LNCAP (cell line): ENCODE measurements around the gene CASZ1.
A peak's percentile ranks its signal among the peaks of the same experiment; 100 is the strongest.

Source experiments
- TF ChIP-seq, protein P1 (sequence below): fragments of 450-650 bp; IDR thresholded peaks from 2 replicates; pipeline ENCODE4 v1.5.1; 2017; ENCODE audit warnings: mild to moderate bottlenecking

The CASZ1 gene

GRCh38 chr1:10696977-10697376 is 99.5 kb downstream of the CASZ1 start:
- TF ChIP-seq, protein P1, sequence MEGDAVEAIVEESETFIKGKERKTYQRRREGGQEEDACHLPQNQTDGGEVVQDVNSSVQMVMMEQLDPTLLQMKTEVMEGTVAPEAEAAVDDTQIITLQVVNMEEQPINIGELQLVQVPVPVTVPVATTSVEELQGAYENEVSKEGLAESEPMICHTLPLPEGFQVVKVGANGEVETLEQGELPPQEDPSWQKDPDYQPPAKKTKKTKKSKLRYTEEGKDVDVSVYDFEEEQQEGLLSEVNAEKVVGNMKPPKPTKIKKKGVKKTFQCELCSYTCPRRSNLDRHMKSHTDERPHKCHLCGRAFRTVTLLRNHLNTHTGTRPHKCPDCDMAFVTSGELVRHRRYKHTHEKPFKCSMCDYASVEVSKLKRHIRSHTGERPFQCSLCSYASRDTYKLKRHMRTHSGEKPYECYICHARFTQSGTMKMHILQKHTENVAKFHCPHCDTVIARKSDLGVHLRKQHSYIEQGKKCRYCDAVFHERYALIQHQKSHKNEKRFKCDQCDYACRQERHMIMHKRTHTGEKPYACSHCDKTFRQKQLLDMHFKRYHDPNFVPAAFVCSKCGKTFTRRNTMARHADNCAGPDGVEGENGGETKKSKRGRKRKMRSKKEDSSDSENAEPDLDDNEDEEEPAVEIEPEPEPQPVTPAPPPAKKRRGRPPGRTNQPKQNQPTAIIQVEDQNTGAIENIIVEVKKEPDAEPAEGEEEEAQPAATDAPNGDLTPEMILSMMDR = no peak

DNA sequence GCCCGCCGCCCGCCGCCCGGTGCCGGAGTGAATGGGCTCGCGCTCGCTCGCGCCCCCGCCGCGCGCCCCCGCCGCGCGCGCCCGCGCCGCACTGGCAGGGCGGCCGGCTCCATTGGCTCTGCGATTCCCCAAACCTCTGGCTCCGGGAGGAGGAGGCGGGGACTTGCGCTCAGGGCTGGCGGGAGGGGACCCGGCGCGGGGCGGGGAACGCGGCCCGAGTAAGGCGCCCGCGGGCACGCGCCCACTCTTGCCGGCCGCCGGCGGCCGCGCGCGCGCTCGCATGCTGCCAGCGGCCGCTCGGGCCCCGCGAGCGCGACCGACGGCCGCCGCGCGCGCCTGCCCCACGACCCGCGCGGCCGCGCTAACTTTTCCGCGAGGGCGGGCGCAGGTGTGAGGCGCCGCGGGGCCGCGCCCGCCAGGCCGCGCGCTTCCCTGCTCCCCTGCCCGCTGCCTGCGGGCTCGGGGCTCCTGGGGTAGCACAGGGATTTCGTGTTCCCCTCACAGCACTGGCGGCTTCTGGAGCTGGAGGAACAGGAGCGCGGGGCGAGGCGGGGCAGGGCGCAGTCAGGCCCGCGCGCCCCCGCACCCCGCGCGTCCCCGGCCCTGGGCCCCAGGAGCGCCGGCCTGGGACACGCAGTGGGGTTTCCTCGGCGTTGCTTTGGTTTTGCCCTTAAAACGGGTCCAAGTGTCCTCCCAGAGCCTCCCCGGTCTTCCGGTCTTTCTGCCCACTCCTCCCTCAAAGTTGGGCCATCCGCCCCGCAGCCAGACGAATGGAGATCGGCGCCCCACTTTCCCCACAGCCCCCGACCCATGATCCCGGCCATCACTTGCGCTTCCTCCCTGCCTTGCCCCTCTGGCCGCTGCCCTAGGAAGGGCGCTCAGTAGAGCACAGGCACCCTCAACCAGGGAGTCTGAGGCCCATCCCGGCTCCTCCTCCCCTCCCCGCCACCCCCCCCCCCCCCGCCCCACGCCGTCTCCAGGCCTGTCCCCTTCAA is 101.5 kb downstream of the CASZ1 start:
- TF ChIP-seq, protein P1 = no peak

- TF ChIP-seq, protein P1 = no peak
These were observed 102.2 kb downstream of the CASZ1 start for GRCh38 chr1:10694274-10694632.

- TF ChIP-seq, protein P1 = no peak
These were observed 102.8 kb downstream of the CASZ1 start for GRCh38 chr1:10693497-10694273.

- TF ChIP-seq, protein P1 = no peak
These were observed 103.3 kb downstream of the CASZ1 start for GRCh38 chr1:10693152-10693496.

DNA sequence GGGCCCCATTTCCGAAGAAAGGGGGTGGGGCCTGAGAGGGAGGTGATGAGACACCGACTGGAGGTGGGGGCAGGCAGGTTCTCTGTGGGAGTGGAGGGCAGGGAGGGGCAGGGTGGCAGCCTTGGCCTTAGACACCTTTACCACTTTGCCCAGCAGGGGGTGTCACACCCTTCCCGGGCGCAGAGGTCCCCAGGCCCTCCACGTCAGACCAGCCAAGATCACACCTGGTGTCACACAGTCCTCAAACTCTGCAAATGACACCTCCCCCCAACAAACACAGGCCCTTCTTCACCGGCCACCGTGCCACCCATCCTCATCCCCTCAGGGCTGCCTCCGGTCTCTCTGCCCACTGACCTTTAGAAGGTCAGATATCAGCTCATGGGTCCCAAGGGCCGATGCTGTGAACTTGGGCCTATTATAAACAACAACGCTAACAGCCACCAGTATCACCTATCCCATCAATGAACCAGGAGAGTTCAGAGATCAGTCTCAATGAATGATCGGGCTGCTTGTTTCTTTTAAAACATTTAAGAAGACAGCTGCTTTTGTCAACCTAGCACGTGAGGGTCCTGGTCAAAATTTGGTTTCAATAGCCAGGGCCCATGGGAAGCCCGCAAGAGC is 103.9 kb downstream of the CASZ1 start:
- TF ChIP-seq, protein P1 = peak; percentile 44

DNA sequence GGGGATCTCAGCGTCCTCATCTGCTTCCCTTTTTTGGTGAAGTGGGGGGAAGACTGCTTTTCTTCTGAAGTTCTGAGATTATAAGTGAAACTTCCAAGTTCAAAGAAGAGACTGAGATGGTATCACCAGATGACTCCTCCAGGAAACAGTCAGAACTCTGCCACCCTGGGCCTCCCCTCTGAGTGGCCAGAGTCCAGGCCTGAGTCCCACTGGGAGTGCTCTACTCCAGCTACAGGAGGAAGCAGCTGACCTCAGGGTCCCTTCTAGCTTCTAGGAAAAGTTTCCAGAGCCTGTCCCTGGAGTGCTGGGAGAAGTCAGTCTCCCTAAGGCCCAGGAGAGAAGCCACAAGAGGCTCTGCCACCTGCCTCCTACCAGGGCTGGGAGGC is 104.7 kb downstream of the CASZ1 start:
- TF ChIP-seq, protein P1 = no peak
